K562 (cell line): ENCODE results near the gene NIM1K. TPM values are rescaled to one million over a fixed set of nuclear protein-coding genes. Genes with fewer than 3 reads are reported as not detected.

Source experiments
- BMI1 ChIP-seq: fragments of 150-350 bp; IDR thresholded peaks from 2 replicates; pipeline ENCODE4 v1.6.1; 2014; ENCODE audit warnings: low read length
- FIP1L1 ChIP-seq: fragments of 200-400 bp; formaldehyde crosslinking; IDR thresholded peaks from 2 replicates; pipeline ENCODE4 v1.6.1; 2018; ENCODE audit warnings: mild to moderate bottlenecking, low read depth, low read length; ENCODE audit not compliant: poor library complexity, severe bottlenecking
- NR2C1 ChIP-seq, 2 experiments: fragments of 450-650 bp; IDR thresholded peaks; 2 replicates each; pipeline ENCODE4 v1.6.1; 2017; ENCODE audit warnings: mild to moderate bottlenecking in 2 of 2, antibody characterized with exemption in 1 of 2, inconsistent platforms in 1 of 2, missing compliant biosample characterization in 1 of 2, missing genetic modification characterization in 1 of 2
- TAF9B ChIP-seq: fragments of 450-650 bp; IDR thresholded peaks from 2 replicates; pipeline ENCODE4 v1.6.1; 2018; ENCODE audit warnings: mild to moderate bottlenecking; ENCODE audit not compliant: partially characterized antibody
- polyA plus RNA-seq, 8 experiments: library from polyadenylated mRNA; depleted of rRNA in 4 of 8; stranded (reverse) in 5 of 8; unstranded in 3 of 8; fragments of >200 nt; fragmentation: Nextera tagmentation in 2 of 8; fragmentation: Illumina TruSeq in 1 of 8; extraction: Ambion mirVana in 2 of 8; extraction: Trizol in 1 of 8; gene quantifications; 2 replicates each; pipeline versions ENCODE4 v1.2.1 to v1.2.3, GENCODE V29; 2011 to 2014; ENCODE audit warnings: inconsistent platforms in 1 of 8, missing spikeins in 1 of 8
- total RNA-seq, 7 experiments: library from RNA; depleted of rRNA in 6 of 7; stranded (reverse); fragments of >200 nt in 6 of 7; fragmentation: Illumina TruSeq in 2 of 7; extraction: Trizol in 2 of 7; gene quantifications; 2 replicates each; pipeline versions ENCODE4 v1.2.1 to v1.2.3, GENCODE V29; 2011 to 2021; ENCODE audit warnings: low replicate concordance in 1 of 7
- TF ChIP-seq, protein P1 (sequence below), 3 experiments: fragments of 200-800 bp in 1 of 3; fragments of 250-450 bp in 1 of 3; fragments of 450-650 bp in 1 of 3; sonication (Bioruptor Pico) in 1 of 3; sonication (Bioruptor generic) in 1 of 3; formaldehyde crosslinking in 1 of 3; IDR thresholded peaks; 2 replicates each; pipeline versions ENCODE4 v1.6.1 to v1.8.0; 2016 to 2022; ENCODE audit warnings: mild to moderate bottlenecking in 2 of 3, missing genetic modification characterization in 2 of 3, missing compliant biosample characterization in 1 of 3, moderate library complexity in 1 of 3
- TF ChIP-seq, protein P2 (sequence below): fragments of 250-450 bp; sonication (Bioruptor Pico); IDR thresholded peaks from 2 replicates; pipeline ENCODE4 v1.4.0; 2020; ENCODE audit warnings: mild to moderate bottlenecking, moderate library complexity, borderline replicate concordance

Gene NIM1K
- total and polyA plus RNA-seq, 9 of the 15 experiments (the other 6 are each of a cell fraction or from before 2014, with no cell fraction given): 0.03 to 0.34 (median 0.08) TPM; not detected in 3

DNA sequence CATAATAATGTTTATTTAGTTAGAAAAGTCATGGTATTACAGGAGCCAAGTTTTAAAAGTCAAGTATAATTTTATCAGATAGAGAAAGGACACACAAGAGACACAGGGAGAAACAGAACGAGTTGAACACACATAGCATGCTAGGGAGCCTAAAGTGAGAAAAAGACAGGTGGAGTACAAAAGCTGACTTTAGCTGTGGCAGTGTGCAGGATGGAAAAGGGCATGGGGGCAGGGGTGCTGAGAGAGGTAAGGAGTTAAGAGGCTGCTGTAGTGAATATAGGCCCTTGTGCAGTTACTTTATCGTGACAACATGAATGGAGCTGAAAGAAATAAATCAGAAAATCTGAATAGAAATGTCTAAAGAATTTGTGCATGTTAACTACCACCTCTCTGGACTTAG, 103.2 kb downstream of the NIM1K start (continued):
- TF ChIP-seq, protein P1, sequence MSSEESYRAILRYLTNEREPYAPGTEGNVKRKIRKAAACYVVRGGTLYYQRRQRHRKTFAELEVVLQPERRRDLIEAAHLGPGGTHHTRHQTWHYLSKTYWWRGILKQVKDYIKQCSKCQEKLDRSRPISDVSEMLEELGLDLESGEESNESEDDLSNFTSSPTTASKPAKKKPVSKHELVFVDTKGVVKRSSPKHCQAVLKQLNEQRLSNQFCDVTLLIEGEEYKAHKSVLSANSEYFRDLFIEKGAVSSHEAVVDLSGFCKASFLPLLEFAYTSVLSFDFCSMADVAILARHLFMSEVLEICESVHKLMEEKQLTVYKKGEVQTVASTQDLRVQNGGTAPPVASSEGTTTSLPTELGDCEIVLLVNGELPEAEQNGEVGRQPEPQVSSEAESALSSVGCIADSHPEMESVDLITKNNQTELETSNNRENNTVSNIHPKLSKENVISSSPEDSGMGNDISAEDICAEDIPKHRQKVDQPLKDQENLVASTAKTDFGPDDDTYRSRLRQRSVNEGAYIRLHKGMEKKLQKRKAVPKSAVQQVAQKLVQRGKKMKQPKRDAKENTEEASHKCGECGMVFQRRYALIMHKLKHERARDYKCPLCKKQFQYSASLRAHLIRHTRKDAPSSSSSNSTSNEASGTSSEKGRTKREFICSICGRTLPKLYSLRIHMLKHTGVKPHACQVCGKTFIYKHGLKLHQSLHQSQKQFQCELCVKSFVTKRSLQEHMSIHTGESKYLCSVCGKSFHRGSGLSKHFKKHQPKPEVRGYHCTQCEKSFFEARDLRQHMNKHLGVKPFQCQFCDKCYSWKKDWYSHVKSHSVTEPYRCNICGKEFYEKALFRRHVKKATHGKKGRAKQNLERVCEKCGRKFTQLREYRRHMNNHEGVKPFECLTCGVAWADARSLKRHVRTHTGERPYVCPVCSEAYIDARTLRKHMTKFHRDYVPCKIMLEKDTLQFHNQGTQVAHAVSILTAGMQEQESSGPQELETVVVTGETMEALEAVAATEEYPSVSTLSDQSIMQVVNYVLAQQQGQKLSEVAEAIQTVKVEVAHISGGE (CRISPR knock-in tag; IDR thresholded peaks at IDR 0.05): no peak
- TF ChIP-seq TAF9B: no peak
- TF ChIP-seq NR2C1 (IDR thresholded peaks at IDR 0.05): no peak
- no peak for TF ChIP-seq NR2C1 (tag; IDR thresholded peaks at IDR 0.05)
- no peak for TF ChIP-seq BMI1
- no peak for TF ChIP-seq FIP1L1
- TF ChIP-seq, protein P2, sequence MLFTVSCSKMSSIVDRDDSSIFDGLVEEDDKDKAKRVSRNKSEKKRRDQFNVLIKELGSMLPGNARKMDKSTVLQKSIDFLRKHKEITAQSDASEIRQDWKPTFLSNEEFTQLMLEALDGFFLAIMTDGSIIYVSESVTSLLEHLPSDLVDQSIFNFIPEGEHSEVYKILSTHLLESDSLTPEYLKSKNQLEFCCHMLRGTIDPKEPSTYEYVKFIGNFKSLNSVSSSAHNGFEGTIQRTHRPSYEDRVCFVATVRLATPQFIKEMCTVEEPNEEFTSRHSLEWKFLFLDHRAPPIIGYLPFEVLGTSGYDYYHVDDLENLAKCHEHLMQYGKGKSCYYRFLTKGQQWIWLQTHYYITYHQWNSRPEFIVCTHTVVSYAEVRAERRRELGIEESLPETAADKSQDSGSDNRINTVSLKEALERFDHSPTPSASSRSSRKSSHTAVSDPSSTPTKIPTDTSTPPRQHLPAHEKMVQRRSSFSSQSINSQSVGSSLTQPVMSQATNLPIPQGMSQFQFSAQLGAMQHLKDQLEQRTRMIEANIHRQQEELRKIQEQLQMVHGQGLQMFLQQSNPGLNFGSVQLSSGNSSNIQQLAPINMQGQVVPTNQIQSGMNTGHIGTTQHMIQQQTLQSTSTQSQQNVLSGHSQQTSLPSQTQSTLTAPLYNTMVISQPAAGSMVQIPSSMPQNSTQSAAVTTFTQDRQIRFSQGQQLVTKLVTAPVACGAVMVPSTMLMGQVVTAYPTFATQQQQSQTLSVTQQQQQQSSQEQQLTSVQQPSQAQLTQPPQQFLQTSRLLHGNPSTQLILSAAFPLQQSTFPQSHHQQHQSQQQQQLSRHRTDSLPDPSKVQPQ (CRISPR knock-in tag): no peak
